Adrenal gland (tissue), 5 donors: ENCODE data around the gene TSPAN10.

Experiments
- POLR2A ChIP-seq, 2 donors: fragments of 450-650 bp; IDR thresholded peaks; one replicate each; pipeline ENCODE4 v1.6.1; 2017; ENCODE audit warnings: antibody characterized with exemption in 2 of 2, mild to moderate bottlenecking in 2 of 2, moderate library complexity in 1 of 2
- TF ChIP-seq, protein P1 (sequence below), 6 experiments: fragments of 450-650 bp in 4 of 6; fragments of 200-600 bp in 2 of 6; sonication (generic) in 1 of 6; IDR thresholded peaks; 1 replicate in 5 of 6; 2 replicates in 1 of 6; pipeline versions ENCODE4 v1.5.1 to v1.8.0; 2016 to 2021; ENCODE audit warnings: antibody characterized with exemption in 6 of 6, mild to moderate bottlenecking in 2 of 6, moderate library complexity in 1 of 6
- donor health status: DM: no; HTN: no; CAD: no.

DNA sequence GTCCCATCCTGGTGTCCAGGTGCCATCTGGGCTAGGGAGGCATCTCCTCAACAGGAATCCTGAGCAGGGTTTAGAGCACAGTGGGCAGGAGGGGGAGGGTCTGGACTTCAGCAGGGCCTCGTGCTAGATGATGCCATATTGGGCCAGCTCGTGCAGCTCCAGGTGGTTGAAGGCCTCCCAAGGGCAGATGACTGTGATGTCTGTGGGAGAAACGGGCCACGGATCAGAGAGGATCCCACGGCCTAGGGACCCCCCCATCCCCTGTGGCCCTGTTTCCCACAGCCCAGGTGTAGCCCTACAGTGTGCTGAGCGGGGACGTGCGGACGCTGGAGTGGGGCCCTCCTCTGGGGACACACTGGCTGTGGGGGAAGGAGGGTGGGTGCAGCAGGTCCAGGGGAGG, 14.0 kb downstream of the TSPAN10 start:
- TF ChIP-seq, protein P1, sequence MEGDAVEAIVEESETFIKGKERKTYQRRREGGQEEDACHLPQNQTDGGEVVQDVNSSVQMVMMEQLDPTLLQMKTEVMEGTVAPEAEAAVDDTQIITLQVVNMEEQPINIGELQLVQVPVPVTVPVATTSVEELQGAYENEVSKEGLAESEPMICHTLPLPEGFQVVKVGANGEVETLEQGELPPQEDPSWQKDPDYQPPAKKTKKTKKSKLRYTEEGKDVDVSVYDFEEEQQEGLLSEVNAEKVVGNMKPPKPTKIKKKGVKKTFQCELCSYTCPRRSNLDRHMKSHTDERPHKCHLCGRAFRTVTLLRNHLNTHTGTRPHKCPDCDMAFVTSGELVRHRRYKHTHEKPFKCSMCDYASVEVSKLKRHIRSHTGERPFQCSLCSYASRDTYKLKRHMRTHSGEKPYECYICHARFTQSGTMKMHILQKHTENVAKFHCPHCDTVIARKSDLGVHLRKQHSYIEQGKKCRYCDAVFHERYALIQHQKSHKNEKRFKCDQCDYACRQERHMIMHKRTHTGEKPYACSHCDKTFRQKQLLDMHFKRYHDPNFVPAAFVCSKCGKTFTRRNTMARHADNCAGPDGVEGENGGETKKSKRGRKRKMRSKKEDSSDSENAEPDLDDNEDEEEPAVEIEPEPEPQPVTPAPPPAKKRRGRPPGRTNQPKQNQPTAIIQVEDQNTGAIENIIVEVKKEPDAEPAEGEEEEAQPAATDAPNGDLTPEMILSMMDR (IDR thresholded peaks at IDR 0.05) = no peak
- no peak for TF ChIP-seq POLR2A (IDR thresholded peaks at IDR 0.05)
